Measurements from ENCODE around the gene CHADL. TPM values are rescaled to one million over a fixed set of nuclear protein-coding genes. Genes with fewer than 3 reads are reported as not detected.

Gene CHADL
- total and polyA plus RNA-seq, 10 of the 15 experiments (the other 5 are each of a cell fraction or from before 2014, with no cell fraction given), result 0.24 TPM; not detected in 9

DNA sequence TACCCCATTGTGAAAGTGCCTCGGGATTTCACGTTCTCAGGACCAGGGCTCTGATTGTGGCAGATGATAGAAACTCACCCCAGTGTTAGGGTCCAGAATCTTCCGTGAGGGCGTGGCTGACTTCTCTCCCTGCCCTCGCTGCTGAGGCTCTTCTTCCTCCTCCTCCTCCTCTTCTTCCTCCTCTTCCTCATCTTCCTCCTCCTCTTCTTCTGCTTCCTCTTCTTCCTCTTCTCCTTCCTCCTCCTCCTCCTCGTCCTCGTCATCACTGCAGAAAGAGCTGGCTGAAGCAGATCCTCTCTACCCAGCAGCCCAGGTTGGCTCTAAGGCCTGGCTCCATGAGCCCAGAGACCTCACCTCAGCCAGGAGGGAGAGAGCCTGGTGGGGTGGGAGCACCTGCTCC lies 13.5 kb upstream of the CHADL start:
- Histone ChIP-seq H4K20me1 (ENCODE audit: control insufficient read depth, insufficient read depth) (no peaks in the 10 kb centered on the region), H3K4me3 (no peak overlapping the region), H3K9ac (ENCODE audit: control insufficient read depth, insufficient read depth, low read length) (no peak overlapping the region), H2AFZ (ENCODE audit: control insufficient read depth, low read depth, low read length) (no peak overlapping the region), H3K27ac (ENCODE audit: control insufficient read depth, insufficient read depth) (no peak overlapping the region), H3K4me1 (ENCODE audit: control insufficient read depth, insufficient read depth, low read length) (no peaks in the 10 kb centered on the region), H3K9me3 (replicated peaks; ENCODE audit: control insufficient read depth, insufficient read depth, low read length) (no peaks in the 10 kb centered on the region), H3K27me3 (replicated peaks in 1 of 2; ENCODE audit: control insufficient read depth in 2 of 2, insufficient read depth in 2 of 2, low read length in 1 of 2) (no peaks in the 10 kb centered on the region), H3K79me2 (ENCODE audit: control insufficient read depth, insufficient read depth, low read length) (no peaks in the 10 kb centered on the region), H3K4me2 (ENCODE audit: control insufficient read depth, insufficient read depth) (no peak overlapping the region), H3K36me3 (ENCODE audit: control insufficient read depth in 2 of 2, insufficient read depth in 2 of 2, low read length in 1 of 2) (peaks cover 14 to 59% of the 10 kb centered on the region in 2 experiments)
- no TSS peak for BruUV-seq (replicated peaks)
- ChIA-PET POLR2A (no interaction called here), SMC1A (ENCODE audit: uncharacterized antibody, unreplicated experiment) (no interaction called here), CTCF (interaction anchor here (1.1 kb wide), 1 partner anchor 16 kb away, joined by 4 read pairs; no protein-coding TSS in a partner anchor), RAD21 (ENCODE audit: unreplicated experiment) (no interaction called here)
- intact Hi-C loops (cut with micrococcal nuclease; ENCODE audit: unreplicated experiment), result no loop called here
- ATAC-seq (no peak), DNase-seq (ENCODE audit: low read depth, low spot score) (no peak), FAIRE-seq (no peak)
- WGBS (ENCODE audit: insufficient coverage, insufficient replicate concordance, low lambda C conversion rate, missing lambda C conversion rate), result 84% methylated on average over 6 of the region's 7 CpGs
- in situ Hi-C loops (cut with MboI), result no loop called here
- TF ChIP-seq, protein P1, sequence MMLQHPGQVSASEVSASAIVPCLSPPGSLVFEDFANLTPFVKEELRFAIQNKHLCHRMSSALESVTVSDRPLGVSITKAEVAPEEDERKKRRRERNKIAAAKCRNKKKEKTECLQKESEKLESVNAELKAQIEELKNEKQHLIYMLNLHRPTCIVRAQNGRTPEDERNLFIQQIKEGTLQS (IDR thresholded peaks at IDR 0.05; ENCODE audit: borderline replicate concordance, extremely low read depth, low read depth, low read length), result no peak
- no peak for TF ChIP-seq BMI1 (IDR thresholded peaks at IDR 0.05; ENCODE audit: borderline replicate concordance)
- TF ChIP-seq MXI1 (IDR thresholded peaks at IDR 0.05; ENCODE audit: low read depth, low read length), result no peak
- TF ChIP-seq RB1 (IDR thresholded peaks at IDR 0.05; ENCODE audit: borderline replicate concordance), result no peak
- no peak for TF ChIP-seq NFYA (IDR thresholded peaks at IDR 0.05; ENCODE audit: borderline replicate concordance, low read depth, low read length)
- TF ChIP-seq MTA2 (IDR thresholded peaks at IDR 0.05; ENCODE audit: low read depth), result no peak
- no peak for TF ChIP-seq MEF2A (IDR thresholded peaks at IDR 0.05; ENCODE audit: insufficient read depth, low read depth, low read length)
- TF ChIP-seq CHD1 (IDR thresholded peaks at IDR 0.05; ENCODE audit: low read depth, low read length), result no peak
- TF ChIP-seq RELA (IDR thresholded peaks at IDR 0.05; ENCODE audit: borderline replicate concordance, partially characterized antibody), result no peak
- no peak for TF ChIP-seq NR2F1 (conservative IDR thresholded peaks at IDR 0.05)
- TF ChIP-seq, protein P2, sequence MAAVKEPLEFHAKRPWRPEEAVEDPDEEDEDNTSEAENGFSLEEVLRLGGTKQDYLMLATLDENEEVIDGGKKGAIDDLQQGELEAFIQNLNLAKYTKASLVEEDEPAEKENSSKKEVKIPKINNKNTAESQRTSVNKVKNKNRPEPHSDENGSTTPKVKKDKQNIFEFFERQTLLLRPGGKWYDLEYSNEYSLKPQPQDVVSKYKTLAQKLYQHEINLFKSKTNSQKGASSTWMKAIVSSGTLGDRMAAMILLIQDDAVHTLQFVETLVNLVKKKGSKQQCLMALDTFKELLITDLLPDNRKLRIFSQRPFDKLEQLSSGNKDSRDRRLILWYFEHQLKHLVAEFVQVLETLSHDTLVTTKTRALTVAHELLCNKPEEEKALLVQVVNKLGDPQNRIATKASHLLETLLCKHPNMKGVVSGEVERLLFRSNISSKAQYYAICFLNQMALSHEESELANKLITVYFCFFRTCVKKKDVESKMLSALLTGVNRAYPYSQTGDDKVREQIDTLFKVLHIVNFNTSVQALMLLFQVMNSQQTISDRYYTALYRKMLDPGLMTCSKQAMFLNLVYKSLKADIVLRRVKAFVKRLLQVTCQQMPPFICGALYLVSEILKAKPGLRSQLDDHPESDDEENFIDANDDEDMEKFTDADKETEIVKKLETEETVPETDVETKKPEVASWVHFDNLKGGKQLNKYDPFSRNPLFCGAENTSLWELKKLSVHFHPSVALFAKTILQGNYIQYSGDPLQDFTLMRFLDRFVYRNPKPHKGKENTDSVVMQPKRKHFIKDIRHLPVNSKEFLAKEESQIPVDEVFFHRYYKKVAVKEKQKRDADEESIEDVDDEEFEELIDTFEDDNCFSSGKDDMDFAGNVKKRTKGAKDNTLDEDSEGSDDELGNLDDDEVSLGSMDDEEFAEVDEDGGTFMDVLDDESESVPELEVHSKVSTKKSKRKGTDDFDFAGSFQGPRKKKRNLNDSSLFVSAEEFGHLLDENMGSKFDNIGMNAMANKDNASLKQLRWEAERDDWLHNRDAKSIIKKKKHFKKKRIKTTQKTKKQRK (IDR thresholded peaks at IDR 0.05; ENCODE audit: low read depth, low read length), result no peak
- TF ChIP-seq EZH2 (IDR thresholded peaks at IDR 0.05; ENCODE audit: borderline replicate concordance, control insufficient read depth, low read depth, low read length), result no peak
- no peak for TF ChIP-seq TARDBP (IDR thresholded peaks at IDR 0.05; ENCODE audit: borderline replicate concordance)
- no peak for TF ChIP-seq SUPT20H (IDR thresholded peaks at IDR 0.05; ENCODE audit: borderline replicate concordance, control insufficient read depth, low read depth, low read length)
- no peak for TF ChIP-seq ZNF687 (IDR thresholded peaks at IDR 0.05)
